GM23338 (cell line): ENCODE data around the gene PEX12. TPM values are rescaled to one million over a fixed set of nuclear protein-coding genes. Genes with fewer than 3 reads are reported as not detected.

ENCODE experiments used
- CREB1 ChIP-seq: fragments of 250-450 bp; sonication (Bioruptor Pico); IDR thresholded peaks from 2 replicates; pipeline ENCODE4 v1.5.0; 2020; ENCODE audit warnings: low read depth, mild to moderate bottlenecking, moderate library complexity
- ETS1 ChIP-seq: IDR thresholded peaks from 2 replicates; pipeline ENCODE4 v1.6.1; 2016; ENCODE audit warnings: antibody characterized with exemption
- EZH2 ChIP-seq: fragments of 200-600 bp; sonication (generic); IDR thresholded peaks from one replicate; pipeline ENCODE4 v1.8.0; 2017; ENCODE audit warnings: antibody characterized with exemption, mild to moderate bottlenecking, low read depth; ENCODE audit not compliant: unreplicated experiment
- NANOG ChIP-seq: IDR thresholded peaks from 2 replicates; pipeline ENCODE4 v1.6.1; 2016; ENCODE audit warnings: antibody characterized with exemption, borderline replicate concordance
- POLR2AphosphoS5 ChIP-seq: IDR thresholded peaks from 2 replicates; pipeline ENCODE4 v1.6.1; 2016; ENCODE audit warnings: antibody characterized with exemption, low read depth
- REST ChIP-seq: IDR thresholded peaks from one replicate; pipeline ENCODE4 v1.6.1; 2018; ENCODE audit warnings: antibody characterized with exemption; ENCODE audit not compliant: unreplicated experiment
- ZNF114 ChIP-seq: fragments of 250-450 bp; sonication (Bioruptor Pico); IDR thresholded peaks from 2 replicates; pipeline ENCODE4 v1.5.0; 2020; ENCODE audit warnings: mild to moderate bottlenecking, moderate library complexity
- ZNF462 ChIP-seq: fragments of 250-450 bp; sonication (Bioruptor Pico); IDR thresholded peaks from 2 replicates; pipeline ENCODE4 v1.5.0; 2020; ENCODE audit warnings: mild to moderate bottlenecking, moderate library complexity
- polyA plus RNA-seq: library from polyadenylated mRNA; unstranded; fragments of >200 nt; fragmentation: Nextera tagmentation; extraction: Ambion mirVana; gene quantifications from 2 replicates; pipeline ENCODE4 v1.2.1, GENCODE V29; 2016
- total RNA-seq: library from RNA; depleted of rRNA; stranded (reverse); fragments of >200 nt; shearing (Covaris generic); gene quantifications from 2 replicates; pipeline ENCODE4 v1.2.3, GENCODE V29; 2014

The PEX12 gene
- total and polyA plus RNA-seq, 2 experiments from 2014 or later, result 1.5 to 1.9 TPM

- TF ChIP-seq ZNF462 (CRISPR knock-in tag), result no peak
- TF ChIP-seq ZNF114, result no peak
- no peak for TF ChIP-seq NANOG
- TF ChIP-seq CREB1 (CRISPR knock-in tag), result no peak
- TF ChIP-seq POLR2AphosphoS5, result no peak
- no peak for TF ChIP-seq EZH2
- TF ChIP-seq REST, result no peak
- no peak for TF ChIP-seq ETS1
Measured at GRCh38 chr17:35577830-35578196, 558 bp downstream of the PEX12 start (continued).
